Measurements from ENCODE around the gene LSM14A. TPM values are rescaled to one million over a fixed set of nuclear protein-coding genes. Genes with fewer than 3 reads are reported as not detected.
"Not testable (repeated sequence)": the region's sequence is repeated elsewhere in the genome, so short reads cannot be mapped to it uniquely, and the experiment has no call there.

LSM14A gene
- total RNA-seq, 1 donor from 2014 or later = 95.8 TPM

- H3K4me1 Mint-ChIP-seq (ENCODE audit: low read depth); H3K27me3 Mint-ChIP-seq (ENCODE audit: low read depth); H3K36me3 Mint-ChIP-seq (ENCODE audit: low read depth); DNase-seq (ENCODE audit: low spot score); H3K27ac Mint-ChIP-seq; intact Hi-C loops (cut with micrococcal nuclease); H3K4me3 Mint-ChIP-seq (ENCODE audit: low read depth); H3K9me3 Mint-ChIP-seq: not testable (repeated sequence)
These were observed 71.0 kb downstream of the LSM14A start for GRCh38 chr19:34243138-34243875.

GRCh38 chr19:34243876-34244578 lies 71.7 kb downstream of the LSM14A start:
- no peaks in the 10 kb centered on the region for H3K27me3 Mint-ChIP-seq (ENCODE audit: low read depth)
- H3K36me3 Mint-ChIP-seq (ENCODE audit: low read depth) = no peaks in the 10 kb centered on the region
- H3K4me3 Mint-ChIP-seq (ENCODE audit: low read depth) = no peak overlapping the region
- no peaks in the 10 kb centered on the region for H3K9me3 Mint-ChIP-seq
- H3K4me1 Mint-ChIP-seq (ENCODE audit: low read depth) = no peaks in the 10 kb centered on the region
- H3K27ac Mint-ChIP-seq = no peak overlapping the region
- no peak for DNase-seq (ENCODE audit: low spot score)
- intact Hi-C loops (cut with micrococcal nuclease) = no loop called here

- H3K4me1 Mint-ChIP-seq (ENCODE audit: low read depth) = no peaks in the 10 kb centered on the region
- H3K9me3 Mint-ChIP-seq = no peaks in the 10 kb centered on the region
- H3K36me3 Mint-ChIP-seq (ENCODE audit: low read depth) = no peaks in the 10 kb centered on the region
- no peaks in the 10 kb centered on the region for H3K27me3 Mint-ChIP-seq (ENCODE audit: low read depth)
- no peak overlapping the region for H3K4me3 Mint-ChIP-seq (ENCODE audit: low read depth)
- no peak for DNase-seq (ENCODE audit: low spot score)
- no peak overlapping the region for H3K27ac Mint-ChIP-seq
- intact Hi-C loops (cut with micrococcal nuclease) = no loop called here
These were observed 72.5 kb downstream of the LSM14A start for GRCh38 chr19:34244611-34245299.

GRCh38 chr19:34246340-34246739 lies 74.0 kb downstream of the LSM14A start:
- DNase-seq (ENCODE audit: low spot score) = no peak
- intact Hi-C loops (cut with micrococcal nuclease) = no loop called here
- Mint-ChIP-seq H3K36me3 (ENCODE audit: low read depth) (no peaks in the 10 kb centered on the region), H3K4me3 (ENCODE audit: low read depth) (no peak overlapping the region), H3K27me3 (ENCODE audit: low read depth) (no peaks in the 10 kb centered on the region), H3K4me1 (ENCODE audit: low read depth) (no peaks in the 10 kb centered on the region), H3K27ac (no peak overlapping the region), H3K9me3 (no peaks in the 10 kb centered on the region)

- Mint-ChIP-seq H3K27ac (no peak overlapping the region), H3K4me1 (ENCODE audit: low read depth) (peaks cover 2% of the 10 kb centered on the region), H3K36me3 (ENCODE audit: low read depth) (no peaks in the 10 kb centered on the region), H3K4me3 (ENCODE audit: low read depth) (no peak overlapping the region), H3K27me3 (ENCODE audit: low read depth) (no peaks in the 10 kb centered on the region), H3K9me3 (no peaks in the 10 kb centered on the region)
- no peak for DNase-seq (ENCODE audit: low spot score)
- intact Hi-C loops (cut with micrococcal nuclease) = no loop called here
These were observed 76.6 kb downstream of the LSM14A start for GRCh38 chr19:34248941-34249340.

- H3K9me3 Mint-ChIP-seq; H3K27ac Mint-ChIP-seq; H3K27me3 Mint-ChIP-seq (ENCODE audit: low read depth); H3K4me1 Mint-ChIP-seq (ENCODE audit: low read depth); H3K36me3 Mint-ChIP-seq (ENCODE audit: low read depth); DNase-seq (ENCODE audit: low spot score); intact Hi-C loops (cut with micrococcal nuclease): not testable (repeated sequence)
- H3K4me3 Mint-ChIP-seq (ENCODE audit: low read depth) = peak overlapping the region; percentile 95
These were observed 80.9 kb downstream of the LSM14A start for GRCh38 chr19:34253167-34253566.

- not testable (repeated sequence) for H3K36me3 Mint-ChIP-seq (ENCODE audit: low read depth); H3K9me3 Mint-ChIP-seq; H3K27me3 Mint-ChIP-seq (ENCODE audit: low read depth); DNase-seq (ENCODE audit: low spot score); H3K4me1 Mint-ChIP-seq (ENCODE audit: low read depth)
- intact Hi-C loops (cut with micrococcal nuclease) = loop anchor here (1.0 kb wide), 1 partner anchor 16 kb away; no protein-coding TSS in a partner anchor
- H3K27ac Mint-ChIP-seq = peak overlapping the region; percentile 93
- H3K4me3 Mint-ChIP-seq (ENCODE audit: low read depth) = peak overlapping the region; percentile 95
These were observed 81.4 kb downstream of the LSM14A start for GRCh38 chr19:34253681-34254045.

GRCh38 chr19:34254046-34254697 lies 81.9 kb downstream of the LSM14A start, which contains the start of gene GARRE1:
Gene GARRE1, plus strand, starts transcription at chr19:34254554. Its CDS starts 45,920 bp downstream, at chr19:34300474.
- Mint-ChIP-seq H3K9me3 (no peaks in the 10 kb centered on the region), H3K27ac (peak within 1 kb of the TSS; percentile 93), H3K36me3 (ENCODE audit: low read depth) (no peaks in the 10 kb centered on the region), H3K4me1 (ENCODE audit: low read depth) (peaks cover 4% of the 10 kb centered on the region), H3K27me3 (ENCODE audit: low read depth) (peaks cover 2% of the 10 kb centered on the region), H3K4me3 (ENCODE audit: low read depth) (peak within 1 kb of the TSS; percentile 95)
- intact Hi-C loops (cut with micrococcal nuclease) = loop anchor here (1.0 kb wide), 1 partner anchor 15 kb away; no protein-coding TSS in a partner anchor
- peak; percentile 75 for DNase-seq (ENCODE audit: low spot score)

GRCh38 chr19:34254698-34255432 lies 82.6 kb downstream of the LSM14A start:
- peaks cover 5% of the 10 kb centered on the region for H3K4me1 Mint-ChIP-seq (ENCODE audit: low read depth)
- H3K4me3 Mint-ChIP-seq (ENCODE audit: low read depth) = peak overlapping the region; percentile 77
- no peak overlapping the region for H3K27ac Mint-ChIP-seq
- no peaks in the 10 kb centered on the region for H3K36me3 Mint-ChIP-seq (ENCODE audit: low read depth)
- H3K27me3 Mint-ChIP-seq (ENCODE audit: low read depth) = peaks cover 2% of the 10 kb centered on the region
- intact Hi-C loops (cut with micrococcal nuclease) = loop anchor here (1.0 kb wide), 1 partner anchor 14 kb away; no protein-coding TSS in a partner anchor
- H3K9me3 Mint-ChIP-seq = no peaks in the 10 kb centered on the region
- peak; percentile 15 for DNase-seq (ENCODE audit: low spot score)

GRCh38 chr19:34255546-34255945 lies 83.2 kb downstream of the LSM14A start:
- DNase-seq (ENCODE audit: low spot score) = no peak
- H3K27me3 Mint-ChIP-seq (ENCODE audit: low read depth) = peaks cover 2% of the 10 kb centered on the region
- intact Hi-C loops (cut with micrococcal nuclease) = no loop called here
- H3K36me3 Mint-ChIP-seq (ENCODE audit: low read depth) = no peaks in the 10 kb centered on the region
- H3K4me1 Mint-ChIP-seq (ENCODE audit: low read depth) = peaks cover 5% of the 10 kb centered on the region
- no peaks in the 10 kb centered on the region for H3K9me3 Mint-ChIP-seq
- peak overlapping the region; percentile 77 for H3K4me3 Mint-ChIP-seq (ENCODE audit: low read depth)
- H3K27ac Mint-ChIP-seq = no peak overlapping the region

GRCh38 chr19:34256835-34257558 lies 84.7 kb downstream of the LSM14A start:
- intact Hi-C loops (cut with micrococcal nuclease) = no loop called here
- Mint-ChIP-seq H3K27me3 (ENCODE audit: low read depth) (peaks cover 3% of the 10 kb centered on the region), H3K9me3 (no peaks in the 10 kb centered on the region), H3K27ac (no peak overlapping the region), H3K4me1 (ENCODE audit: low read depth) (peaks cover 5% of the 10 kb centered on the region), H3K4me3 (ENCODE audit: low read depth) (no peak overlapping the region), H3K36me3 (ENCODE audit: low read depth) (no peaks in the 10 kb centered on the region)
- no peak for DNase-seq (ENCODE audit: low spot score)
